H9 (cell line): ENCODE data around the gene ERC2. TPM values are rescaled to one million over a fixed set of nuclear protein-coding genes. Genes with fewer than 3 reads are reported as not detected.

Experiments used
- DNase-seq: peaks from one replicate; pipeline ENCODE4 v3.0.0-alpha.2; 2017
- H2AFZ ChIP-seq: one replicate; pipeline ENCODE4 v1.6.1; 2013; ENCODE audit warnings: mild to moderate bottlenecking, low read length, control low read depth, moderate library complexity
- H2AK5ac ChIP-seq: 2 replicates; pipeline ENCODE4 v1.6.1; 2013; ENCODE audit warnings: low read length, control low read depth, mixed read lengths; ENCODE audit not compliant: insufficient read length
- H2BK120ac ChIP-seq: one replicate; pipeline ENCODE4 v1.6.1; 2013; ENCODE audit warnings: low read depth, mild to moderate bottlenecking, low read length, control low read depth, inconsistent platforms; ENCODE audit not compliant: poor library complexity, severe bottlenecking
- H2BK12ac ChIP-seq: 2 replicates; pipeline ENCODE4 v1.6.1; 2013; ENCODE audit warnings: low read length, control low read depth, mixed read lengths, low read depth; ENCODE audit not compliant: insufficient read length
- H2BK15ac ChIP-seq: 2 replicates; pipeline ENCODE4 v1.6.1; 2013; ENCODE audit warnings: low read depth, low read length, control low read depth
- H2BK20ac ChIP-seq: one replicate; pipeline ENCODE4 v1.6.1; 2013; ENCODE audit warnings: low read depth, mild to moderate bottlenecking, low read length, control low read depth, inconsistent platforms; ENCODE audit not compliant: poor library complexity, severe bottlenecking
- H2BK5ac ChIP-seq: 2 replicates; pipeline ENCODE4 v1.6.1; 2013; ENCODE audit warnings: low read length, control low read depth, mixed read lengths; ENCODE audit not compliant: insufficient read length
- H3K14ac ChIP-seq: 2 replicates; pipeline ENCODE4 v1.6.1; 2013; ENCODE audit warnings: low read length, control low read depth; ENCODE audit not compliant: insufficient read depth
- H3K18ac ChIP-seq: 2 replicates; pipeline ENCODE4 v1.6.1; 2013; ENCODE audit warnings: low read depth, mild to moderate bottlenecking, mixed read lengths, low read length, control low read depth; ENCODE audit not compliant: insufficient read length
- H3K23ac ChIP-seq: 2 replicates; pipeline ENCODE4 v1.6.1; 2013; ENCODE audit warnings: low read length, control low read depth, mixed read lengths, low read depth; ENCODE audit not compliant: insufficient read length
- H3K23me2 ChIP-seq: 2 replicates; pipeline ENCODE4 v1.6.1; 2013; ENCODE audit warnings: low read depth, mild to moderate bottlenecking, mixed read lengths, low read length, control low read depth; ENCODE audit not compliant: insufficient read length, poor library complexity, severe bottlenecking
- H3K27ac ChIP-seq: 2 replicates; pipeline ENCODE4 v1.5.1; 2013; ENCODE audit warnings: low read length, control low read depth, mixed read lengths, low read depth; ENCODE audit not compliant: insufficient read length
- H3K27me3 ChIP-seq: 2 replicates; pipeline ENCODE4 v1.6.1; 2013; ENCODE audit warnings: low read length, control low read depth, inconsistent platforms; ENCODE audit not compliant: insufficient read depth
- H3K4ac ChIP-seq: 2 replicates; pipeline ENCODE4 v1.6.1; 2013; ENCODE audit warnings: low read depth, mild to moderate bottlenecking, control low read depth, inconsistent platforms, low read length, moderate library complexity
- H3K4me1 ChIP-seq: 2 replicates; pipeline ENCODE4 v1.6.1; 2013; ENCODE audit warnings: low read length, control low read depth, inconsistent platforms; ENCODE audit not compliant: insufficient read depth
- H3K4me2 ChIP-seq: 2 replicates; pipeline ENCODE4 v1.6.1; 2013; ENCODE audit warnings: low read length, control low read depth, mixed read lengths; ENCODE audit not compliant: insufficient read length, insufficient read depth
- H3K56ac ChIP-seq: 2 replicates; pipeline ENCODE4 v1.6.1; 2013; ENCODE audit warnings: low read depth, mild to moderate bottlenecking, mixed read lengths, low read length, control low read depth; ENCODE audit not compliant: insufficient read length
- H3K79me1 ChIP-seq: 2 replicates; pipeline ENCODE4 v1.6.1; 2013; ENCODE audit warnings: low read depth, mild to moderate bottlenecking, moderate library complexity, low read length, control low read depth, inconsistent platforms; ENCODE audit not compliant: insufficient read depth, poor library complexity, severe bottlenecking
- H3K79me2 ChIP-seq: 2 replicates; pipeline ENCODE4 v1.6.1; 2013; ENCODE audit warnings: low read length, control low read depth, inconsistent platforms; ENCODE audit not compliant: insufficient read depth
- H3K9ac ChIP-seq: 2 replicates; pipeline ENCODE4 v1.6.1; 2013; ENCODE audit warnings: low read length, control low read depth, mixed read lengths; ENCODE audit not compliant: insufficient read length; ENCODE audit errors: extremely low read depth
- H3K9me3 ChIP-seq: one replicate; pipeline ENCODE4 v1.6.1; 2013; ENCODE audit warnings: low read depth, low read length, inconsistent platforms; ENCODE audit not compliant: control insufficient read depth
- H3T11ph ChIP-seq: one replicate; pipeline ENCODE4 v1.6.1; 2013; ENCODE audit warnings: mild to moderate bottlenecking, low read length, control low read depth, inconsistent platforms
- H4K20me1 ChIP-seq: one replicate; pipeline ENCODE4 v1.6.1; 2013; ENCODE audit not compliant: control insufficient read depth, insufficient read length, insufficient read depth
- H4K5ac ChIP-seq: 2 replicates; pipeline ENCODE4 v1.6.1; 2013; ENCODE audit warnings: low read depth, mild to moderate bottlenecking, mixed read lengths, low read length, control low read depth; ENCODE audit not compliant: insufficient read length
- H4K8ac ChIP-seq: replicated peaks from 2 replicates; pipeline ENCODE4 v1.6.1; 2013; ENCODE audit warnings: low read length, control low read depth, mixed read lengths, low read depth; ENCODE audit not compliant: insufficient read length
- H4K91ac ChIP-seq: 2 replicates; pipeline ENCODE4 v1.6.1; 2013; ENCODE audit warnings: low read depth, mild to moderate bottlenecking, moderate library complexity, mixed read lengths, low read length, control low read depth; ENCODE audit not compliant: insufficient read length
- H3K27ac Mint-ChIP-seq, 3 experiments: 2 replicates in 2 of 3; 3 replicates in 1 of 3; pipeline ENCODE4 v1.8.0; 2020 to 2021; ENCODE audit warnings: mixed read lengths in 3 of 3, mild to moderate bottlenecking in 1 of 3, moderate library complexity in 1 of 3
- H3K27me3 Mint-ChIP-seq: 2 replicates; pipeline ENCODE4 v1.8.0; 2021; ENCODE audit warnings: low read depth, mild to moderate bottlenecking, moderate library complexity, mixed read lengths
- H3K36me3 Mint-ChIP-seq, 3 experiments: 2 replicates in 2 of 3; 3 replicates in 1 of 3; pipeline ENCODE4 v1.8.0; 2020 to 2021; ENCODE audit warnings: low read depth in 3 of 3, mixed read lengths in 3 of 3; ENCODE audit not compliant: insufficient read depth in 1 of 3
- H3K4me1 Mint-ChIP-seq, 2 experiments: 2 replicates each; pipeline ENCODE4 v1.8.0; 2020; ENCODE audit warnings: mixed read lengths in 2 of 2
- H3K4me3 Mint-ChIP-seq, 2 experiments: 2 replicates in 1 of 2; 3 replicates in 1 of 2; pipeline ENCODE4 v1.8.0; 2020 to 2021; ENCODE audit warnings: mild to moderate bottlenecking in 2 of 2, mixed read lengths in 2 of 2, moderate library complexity in 1 of 2
- H3K9me3 Mint-ChIP-seq, 2 experiments: 2 replicates in 1 of 2; 3 replicates in 1 of 2; pipeline ENCODE4 v1.8.0; 2020; ENCODE audit warnings: mild to moderate bottlenecking in 2 of 2, mixed read lengths in 2 of 2, moderate library complexity in 1 of 2
- WGBS: extraction: QIAGEN DNeasy Blood & Tissue Kit; methylation state at CpG from one replicate; pipeline ENCODE4 v1.1.7; 2013; ENCODE audit warnings: missing lambda C conversion rate, low lambda C conversion rate, mixed read lengths; ENCODE audit not compliant: insufficient read length; ENCODE audit errors: extremely low coverage; 5-methylcytosine and 5-hydroxymethylcytosine counted together
- total RNA-seq: library from RNA; stranded (reverse); gene quantifications from 2 replicates; pipeline ENCODE4 v1.2.1, GENCODE V29; 2021
- TF ChIP-seq, protein P1 (sequence below): fragments of 200-600 bp; sonication (generic); conservative IDR thresholded peaks from 3 replicates; pipeline ENCODE4 v1.8.0; 2021; ENCODE audit warnings: antibody characterized with exemption, mild to moderate bottlenecking

Gene ERC2
- total RNA-seq, 1 experiment from 2014 or later = 15.4 TPM

DNA sequence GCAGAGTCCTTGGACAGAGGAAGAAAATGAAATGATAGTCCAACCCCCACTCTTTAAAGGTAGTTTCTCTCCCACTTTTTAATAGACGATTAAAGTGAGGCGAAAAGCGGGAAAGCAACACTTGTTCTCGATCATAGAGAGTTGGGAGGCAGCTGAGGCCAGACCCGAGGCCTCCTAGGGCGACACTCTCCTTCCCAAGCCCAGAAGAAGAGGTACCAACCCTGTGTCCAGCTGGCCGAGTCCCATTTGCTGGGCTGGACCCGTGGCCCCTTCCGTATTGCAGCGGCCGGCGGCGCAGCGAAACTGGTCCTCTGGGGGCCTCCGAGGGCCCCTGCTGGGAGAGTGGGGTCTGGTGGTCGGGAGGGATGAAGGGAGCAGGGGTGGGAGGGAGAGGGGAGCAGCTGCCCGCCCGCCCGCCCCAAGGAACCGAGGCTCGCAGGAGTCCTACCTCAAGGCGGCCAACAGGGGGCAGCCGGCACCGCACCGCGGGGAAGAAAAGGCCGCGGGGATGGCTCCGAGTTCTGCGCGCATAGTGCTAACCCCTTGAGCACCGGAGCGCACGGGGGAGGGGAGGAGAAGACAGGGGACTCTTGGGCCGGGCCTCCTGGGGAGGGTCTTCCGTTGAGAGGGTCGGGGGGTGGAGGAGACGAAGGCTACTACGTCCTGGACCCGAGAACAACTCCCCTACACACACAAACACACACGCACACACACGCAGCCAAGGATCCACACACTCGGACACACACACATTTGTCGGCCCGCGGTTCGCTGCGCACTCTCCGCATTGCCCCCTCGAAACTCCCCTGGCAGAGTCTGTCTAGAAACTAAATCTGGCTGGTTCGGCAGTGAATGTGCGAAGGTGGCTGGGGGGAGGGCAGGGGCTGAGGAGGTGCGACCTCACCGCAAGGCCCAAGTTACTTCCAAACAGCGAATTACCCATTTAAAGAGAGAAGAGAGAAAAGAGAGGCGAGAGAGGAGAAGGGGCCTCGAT, 983.2 kb downstream of the ERC2 start:
- H2BK120ac ChIP-seq = no peak overlapping the region
- no peak overlapping the region for H2BK15ac ChIP-seq
- peaks cover 97% of the 10 kb centered on the region for H3K27me3 Mint-ChIP-seq
- H4K20me1 ChIP-seq = no peaks in the 10 kb centered on the region
- no peak overlapping the region for H3K18ac ChIP-seq
- no peak overlapping the region for H3K23ac ChIP-seq
- H4K91ac ChIP-seq = no peak overlapping the region
- H3K9me3 ChIP-seq = no peaks in the 10 kb centered on the region
- H2BK5ac ChIP-seq = no peak overlapping the region
- H3K4me1 Mint-ChIP-seq = peaks cover 61 to 67% of the 10 kb centered on the region in 2 experiments
- H3K79me2 ChIP-seq = no peaks in the 10 kb centered on the region
- no peak overlapping the region for H3K56ac ChIP-seq
- DNase-seq = peak; percentile 88
- H3K4me2 ChIP-seq = peak overlapping the region; percentile 70
- peaks cover 78% of the 10 kb centered on the region for H3K23me2 ChIP-seq
- TF ChIP-seq, protein P1, sequence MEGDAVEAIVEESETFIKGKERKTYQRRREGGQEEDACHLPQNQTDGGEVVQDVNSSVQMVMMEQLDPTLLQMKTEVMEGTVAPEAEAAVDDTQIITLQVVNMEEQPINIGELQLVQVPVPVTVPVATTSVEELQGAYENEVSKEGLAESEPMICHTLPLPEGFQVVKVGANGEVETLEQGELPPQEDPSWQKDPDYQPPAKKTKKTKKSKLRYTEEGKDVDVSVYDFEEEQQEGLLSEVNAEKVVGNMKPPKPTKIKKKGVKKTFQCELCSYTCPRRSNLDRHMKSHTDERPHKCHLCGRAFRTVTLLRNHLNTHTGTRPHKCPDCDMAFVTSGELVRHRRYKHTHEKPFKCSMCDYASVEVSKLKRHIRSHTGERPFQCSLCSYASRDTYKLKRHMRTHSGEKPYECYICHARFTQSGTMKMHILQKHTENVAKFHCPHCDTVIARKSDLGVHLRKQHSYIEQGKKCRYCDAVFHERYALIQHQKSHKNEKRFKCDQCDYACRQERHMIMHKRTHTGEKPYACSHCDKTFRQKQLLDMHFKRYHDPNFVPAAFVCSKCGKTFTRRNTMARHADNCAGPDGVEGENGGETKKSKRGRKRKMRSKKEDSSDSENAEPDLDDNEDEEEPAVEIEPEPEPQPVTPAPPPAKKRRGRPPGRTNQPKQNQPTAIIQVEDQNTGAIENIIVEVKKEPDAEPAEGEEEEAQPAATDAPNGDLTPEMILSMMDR = peak; percentile 91
- no peak overlapping the region for H3K27ac ChIP-seq
- WGBS = no CpG with 5 or more reads among the region's 57 CpGs
- peaks cover 54% of the 10 kb centered on the region; the same call in 1 of the 2 replicates for H3K27me3 ChIP-seq
- H2BK12ac ChIP-seq = no peak overlapping the region
- H3K4me1 ChIP-seq = peaks cover 2% of the 10 kb centered on the region; the same call in 1 of the 2 replicates
- H2BK20ac ChIP-seq = no peak overlapping the region
- H3T11ph ChIP-seq = no peak overlapping the region
- no peak overlapping the region for H4K8ac ChIP-seq
- H3K9ac ChIP-seq = no peak overlapping the region
- H2AK5ac ChIP-seq = no peak overlapping the region
- no peak overlapping the region for H2AFZ ChIP-seq
- H3K4me3 Mint-ChIP-seq = peak overlapping the region; percentile 78 to 89
- no peak overlapping the region for H4K5ac ChIP-seq
- peak overlapping the region in 1 of 3 experiments; percentile 3; a peak in 3 of 7 replicates for H3K27ac Mint-ChIP-seq
- H3K14ac ChIP-seq = no peak overlapping the region
- H3K4ac ChIP-seq = no peak overlapping the region
- H3K79me1 ChIP-seq = no peaks in the 10 kb centered on the region
- H3K36me3 Mint-ChIP-seq = peaks cover 0 to 4% (median 0%) of the 10 kb centered on the region in 3 experiments; a peak in 1 of 7 replicates
- peaks cover 0 to 5% of the 10 kb centered on the region in 2 experiments; a peak in 3 of 5 replicates for H3K9me3 Mint-ChIP-seq
